Epidermal melanocyte (primary cell): ENCODE measurements around the gene ARHGDIB.

ENCODE experiments used
- DNase-seq: peaks from one replicate; pipeline ENCODE4 v3.0.0; 2011; ENCODE audit warnings: low spot score; ENCODE audit not compliant: insufficient read length

The ARHGDIB gene

DNA sequence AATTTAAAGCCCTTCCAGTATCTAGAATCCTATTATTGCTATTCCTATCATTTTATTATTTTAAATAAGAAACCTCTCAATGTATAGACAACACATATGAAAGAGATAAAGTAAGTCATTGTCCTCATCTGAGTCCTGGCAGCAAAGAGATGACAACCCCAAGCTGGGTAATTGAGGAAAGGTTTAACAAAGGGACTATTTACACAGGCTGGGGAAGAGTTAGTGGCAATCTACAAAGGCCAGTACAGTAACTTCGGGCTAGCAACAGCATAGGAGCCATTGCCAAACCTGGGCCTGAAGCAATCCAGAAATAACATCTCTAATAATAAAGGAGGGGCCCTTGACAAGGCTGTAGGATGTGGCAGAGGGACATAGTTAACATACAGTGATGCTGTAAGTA is 22.6 kb upstream of the ARHGDIB start:
- no peak for DNase-seq

DNA sequence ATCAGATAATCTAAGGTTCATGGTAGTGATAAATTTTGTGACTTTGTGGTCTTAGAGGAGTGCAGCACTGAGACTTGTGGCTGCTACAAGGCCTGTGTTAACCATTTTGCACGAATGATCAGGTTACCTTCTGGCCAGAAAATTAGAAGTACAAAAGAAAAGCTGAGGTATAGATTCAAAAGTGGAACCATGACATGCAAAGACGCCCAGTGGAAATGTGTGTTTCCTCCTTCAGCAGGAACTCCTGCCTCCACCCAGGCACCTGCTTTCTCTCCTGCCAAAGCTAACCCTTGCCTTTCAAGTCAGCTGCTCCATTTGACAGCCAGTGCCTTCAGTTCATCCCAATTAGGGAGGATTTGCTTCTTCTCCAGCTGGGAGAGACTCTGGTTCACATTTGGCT is 21.6 kb upstream of the ARHGDIB start:
- DNase-seq = no peak

DNA sequence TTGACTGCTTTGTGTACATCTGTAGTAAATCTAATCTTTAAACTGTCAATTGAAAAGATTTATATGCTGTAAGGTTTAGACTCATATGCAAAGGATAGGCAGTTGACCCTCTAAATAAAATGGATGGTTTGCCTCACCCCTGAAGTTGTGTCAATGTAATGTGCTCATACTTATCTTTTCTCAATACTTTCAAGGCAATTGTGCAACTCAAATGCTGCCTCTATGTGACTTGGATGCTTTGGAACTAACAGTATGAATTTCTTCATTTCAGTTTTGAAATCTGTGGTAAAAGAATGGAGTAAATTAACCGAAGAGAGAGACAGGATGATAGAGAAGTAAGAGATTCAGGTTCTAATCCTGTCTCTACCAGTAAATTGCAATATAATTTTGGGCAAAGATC is 21.2 kb upstream of the ARHGDIB start:
- DNase-seq = no peak

DNA sequence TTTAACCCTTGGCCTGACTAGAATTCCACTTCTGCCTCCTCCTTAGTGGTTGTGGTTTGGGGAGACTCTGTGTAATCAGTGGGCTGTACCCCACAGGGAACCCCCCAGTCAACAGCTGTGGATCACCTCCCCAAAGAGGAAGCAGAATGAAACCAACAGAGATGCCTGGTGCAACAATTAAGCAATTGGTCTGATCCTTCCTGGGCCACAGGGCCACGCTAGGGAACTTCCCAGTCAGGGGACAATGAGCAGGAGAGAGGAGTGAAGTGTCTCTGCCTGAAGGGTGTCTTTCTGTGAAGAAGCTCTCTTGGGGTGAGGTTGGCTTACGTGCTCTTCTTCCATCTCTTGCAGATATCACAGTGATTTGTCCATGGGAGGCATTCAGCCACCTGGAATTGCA is 19.6 kb upstream of the ARHGDIB start:
- no peak for DNase-seq

DNA sequence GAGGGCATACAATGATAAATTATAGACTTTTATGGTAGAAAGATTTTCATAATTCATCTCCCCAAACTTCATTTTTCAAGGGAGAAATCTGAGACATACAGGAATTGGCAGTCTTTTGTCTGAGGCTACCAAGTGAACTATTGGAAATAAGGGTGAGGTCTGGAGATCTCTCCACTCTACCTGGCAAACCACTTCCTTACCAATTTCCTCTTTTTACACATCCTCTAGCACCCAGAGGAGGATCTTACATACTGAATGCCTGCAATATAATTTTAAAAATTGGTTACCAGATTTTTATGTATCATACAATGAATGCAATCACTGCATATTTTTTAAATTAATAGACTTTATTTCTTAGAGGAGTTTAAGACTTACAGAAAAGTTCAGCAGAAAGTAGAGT is 18.1 kb upstream of the ARHGDIB start:
- no peak for DNase-seq

DNA sequence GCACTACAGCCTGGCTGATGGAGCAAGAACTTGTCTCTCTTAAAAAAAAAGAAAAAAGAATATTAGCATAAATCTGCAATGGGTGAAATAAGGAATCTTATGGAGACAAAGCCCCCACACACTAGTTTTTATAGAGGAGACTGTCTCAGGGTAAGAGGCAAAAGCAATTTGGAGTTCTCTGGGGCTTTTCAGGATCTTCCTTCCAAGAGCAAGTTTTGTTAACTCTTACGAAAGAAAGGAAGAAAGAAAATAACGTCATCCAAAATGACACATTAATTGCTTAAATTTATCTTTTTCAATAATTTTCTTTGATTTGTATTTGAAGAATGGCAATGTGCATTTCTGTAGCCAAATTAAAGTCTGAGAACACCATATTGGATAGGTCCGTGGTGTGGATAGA is 15.3 kb upstream of the ARHGDIB start:
- DNase-seq = no peak

DNA sequence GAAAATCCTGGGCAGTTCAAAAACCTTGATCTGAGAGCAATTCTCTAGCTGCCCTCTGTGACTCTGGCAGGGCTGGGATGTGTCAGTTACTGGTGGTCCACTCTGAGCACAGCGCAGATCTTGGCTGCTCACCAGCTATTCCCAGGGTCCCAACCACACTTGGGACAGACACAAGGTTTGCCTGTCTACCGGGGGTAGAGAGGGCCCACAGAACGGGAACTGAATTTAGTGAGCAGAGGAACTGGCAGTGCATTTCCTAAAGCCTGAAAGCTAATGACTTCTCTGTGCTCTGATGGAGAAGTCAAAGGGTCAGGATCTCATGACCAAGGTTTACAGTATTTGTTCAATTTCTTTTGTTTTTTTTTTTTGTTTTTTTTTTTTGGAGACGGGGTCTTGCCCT is 14.1 kb upstream of the ARHGDIB start:
- DNase-seq = no peak

DNA sequence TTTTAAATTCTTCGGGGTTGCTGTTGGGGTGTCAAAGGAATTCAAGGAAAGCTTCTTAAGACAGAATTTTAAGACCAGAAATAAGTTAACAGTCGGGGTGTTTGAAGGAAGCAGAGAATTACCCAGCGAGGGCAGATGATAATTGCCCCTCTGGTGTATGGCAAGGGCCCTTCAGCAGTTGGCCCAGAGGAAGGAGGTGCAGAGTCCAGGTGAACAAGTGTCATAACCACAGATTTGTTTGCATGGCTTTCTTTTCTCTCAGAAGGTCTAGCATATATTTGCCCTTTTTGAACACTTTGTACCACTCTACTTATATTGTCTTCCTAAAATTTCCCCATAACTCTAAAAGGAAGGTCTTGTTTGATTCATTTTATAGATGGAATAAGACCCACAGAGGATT is 13.2 kb upstream of the ARHGDIB start:
- no peak for DNase-seq

DNA sequence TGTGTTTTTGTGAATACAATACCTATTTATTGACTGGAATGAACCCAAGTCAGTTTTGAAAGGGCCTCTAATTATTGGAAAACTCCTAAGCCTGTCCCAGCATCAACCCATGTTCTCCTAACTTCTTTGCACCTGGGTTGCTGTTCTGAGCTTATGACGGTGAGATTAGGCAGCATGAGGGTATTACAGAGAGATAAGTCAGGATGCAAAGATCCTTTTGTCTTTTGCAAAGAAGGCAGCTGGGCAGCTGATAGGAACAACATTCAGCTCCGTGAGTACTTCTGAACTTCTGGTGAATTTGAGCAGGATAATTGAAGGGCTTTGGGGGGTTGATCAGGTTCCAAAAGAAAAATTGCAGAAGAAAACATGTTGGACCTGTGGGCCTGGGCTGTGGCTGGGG is 11.4 kb upstream of the ARHGDIB start, which contains the start of gene PDE6H:
TSS of gene PDE6H (plus strand) at position 227 of the 400 bp plus-strand sequence. CDS start 4,971 bp downstream, outside the sequence.
- no peak for DNase-seq

DNA sequence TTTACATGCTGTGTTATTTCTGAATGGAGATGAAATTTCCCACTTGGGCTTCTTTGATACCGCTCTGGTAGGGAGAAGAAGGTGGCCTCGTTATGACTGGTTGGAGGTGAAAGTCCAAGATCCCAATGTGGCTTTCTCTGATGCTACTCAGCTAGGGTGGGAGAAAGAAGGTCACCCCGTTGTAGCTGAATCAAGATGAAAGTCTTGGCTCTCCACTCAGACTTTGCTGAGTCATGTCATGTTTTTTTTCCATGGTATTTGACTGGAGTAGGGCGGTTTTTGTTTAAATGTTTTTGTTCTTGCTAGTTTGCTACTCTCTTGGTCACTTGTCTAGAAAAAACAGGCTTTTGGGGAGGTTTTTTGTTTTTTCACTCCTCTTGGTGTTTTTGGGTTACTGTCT is 9.1 kb upstream of the ARHGDIB start:
- no peak for DNase-seq

DNA sequence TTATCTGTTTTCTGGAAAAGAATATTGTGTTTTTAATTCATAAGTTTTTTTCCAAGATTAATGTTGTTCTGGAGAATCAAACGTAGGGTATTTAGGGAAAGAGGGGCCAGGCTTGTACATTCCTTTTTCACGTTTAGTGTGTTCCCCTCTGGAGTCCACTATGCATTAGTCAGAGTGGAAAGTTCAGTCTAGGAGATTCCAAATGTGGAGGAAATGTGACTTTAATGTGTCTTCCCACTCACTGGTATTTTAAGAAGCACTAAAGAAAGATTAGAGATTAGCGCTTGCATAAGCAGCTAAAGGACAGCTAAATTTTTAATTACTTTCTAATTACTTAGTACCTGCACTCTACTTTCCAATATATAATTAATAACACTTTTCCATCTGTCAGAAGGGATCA is 7.1 kb upstream of the ARHGDIB start:
- DNase-seq = no peak

DNA sequence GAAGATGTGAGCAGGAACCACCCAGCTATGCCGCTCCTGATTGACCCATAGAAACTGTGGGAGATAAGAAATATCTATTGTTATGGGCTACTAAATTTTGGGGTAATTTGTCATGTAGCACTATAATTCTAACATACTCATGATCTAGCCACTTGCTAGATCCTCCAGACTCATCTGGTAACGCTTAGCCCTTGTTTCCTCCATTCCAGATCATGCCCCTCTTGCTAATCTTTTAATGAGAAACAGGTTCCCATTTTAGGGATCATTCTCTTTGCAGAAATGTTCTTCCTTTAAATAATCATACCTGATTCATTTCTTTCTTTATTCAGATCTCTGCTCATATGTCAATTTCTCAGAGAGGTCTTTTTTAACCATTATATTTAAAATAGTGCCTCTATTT is 3.8 kb upstream of the ARHGDIB start:
- DNase-seq = no peak

DNA sequence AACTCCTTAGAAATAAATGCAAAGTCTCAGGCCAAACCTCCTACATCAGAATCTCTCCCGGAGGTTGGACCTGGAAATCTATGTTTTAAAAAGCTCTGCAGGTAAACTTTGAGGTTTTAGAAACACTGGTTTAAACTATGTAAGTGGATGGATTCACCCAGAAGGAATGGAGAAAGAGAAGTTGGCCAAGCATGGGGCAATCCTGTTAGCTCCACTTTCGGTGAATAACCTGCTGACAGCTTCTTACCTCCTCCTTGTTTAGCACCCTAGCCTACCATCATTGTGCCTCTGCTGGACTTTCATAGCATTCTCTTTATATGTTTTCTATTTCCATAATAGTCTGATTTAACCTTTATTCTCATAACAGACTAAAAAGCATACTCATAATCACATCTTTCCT is 3.0 kb upstream of the ARHGDIB start:
- no peak for DNase-seq

DNA sequence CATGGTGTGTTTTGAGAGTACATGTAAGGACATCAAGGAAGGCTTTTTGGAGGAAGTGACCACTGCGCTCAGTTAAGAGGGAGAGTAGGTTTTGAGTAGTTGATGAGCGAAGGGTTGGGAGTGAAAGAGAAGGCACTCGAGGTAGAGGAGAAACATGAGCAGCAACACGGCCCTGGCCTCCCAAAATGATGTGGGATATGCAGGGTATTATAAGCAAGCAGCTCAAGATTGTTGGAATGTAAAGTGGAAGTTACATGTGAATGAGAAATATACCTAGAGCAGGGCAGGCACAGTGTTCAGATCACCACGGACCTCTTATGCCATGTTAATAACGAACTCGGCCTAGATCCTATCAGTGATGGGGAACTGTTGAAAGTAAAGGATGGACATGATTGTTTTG is 2.1 kb upstream of the ARHGDIB start:
- DNase-seq = no peak

DNA sequence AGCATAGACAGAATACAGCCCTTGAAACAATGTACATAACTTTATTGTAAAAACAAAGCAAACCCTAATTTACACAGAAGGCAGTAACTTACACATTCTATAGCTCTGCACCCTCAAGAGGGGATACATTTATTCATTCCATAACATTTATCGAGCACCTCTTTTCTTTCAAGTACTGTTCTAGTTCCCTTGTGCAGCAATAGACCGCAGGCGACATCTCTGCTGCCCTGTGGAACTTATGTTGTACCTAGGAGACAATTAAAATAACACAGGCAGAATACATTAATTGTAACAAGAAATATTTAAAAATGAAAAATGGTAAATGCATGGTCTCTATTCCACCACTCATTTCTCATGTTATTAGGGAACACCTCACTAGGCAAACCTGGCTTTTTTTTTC is 1.4 kb upstream of the ARHGDIB start:
- no peak for DNase-seq

DNA sequence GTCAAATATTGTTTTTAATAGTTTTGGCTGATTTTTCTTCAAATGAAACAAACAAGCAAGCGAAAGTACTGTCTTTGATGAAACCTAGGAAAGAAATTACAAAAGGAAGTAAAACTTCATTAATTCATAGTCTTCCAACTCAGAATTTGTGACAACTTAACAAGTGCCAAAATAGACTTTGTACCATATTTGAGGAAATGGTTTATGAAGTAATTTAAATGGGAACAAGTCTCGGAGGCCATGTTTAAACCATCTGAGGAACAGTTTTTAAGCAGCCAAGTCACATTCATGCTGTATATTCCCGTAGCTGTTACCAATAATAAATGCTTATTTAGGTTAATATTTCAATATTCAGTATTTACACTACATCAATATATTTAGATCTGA is 745 bp upstream of the ARHGDIB start:
- DNase-seq = no peak

DNA sequence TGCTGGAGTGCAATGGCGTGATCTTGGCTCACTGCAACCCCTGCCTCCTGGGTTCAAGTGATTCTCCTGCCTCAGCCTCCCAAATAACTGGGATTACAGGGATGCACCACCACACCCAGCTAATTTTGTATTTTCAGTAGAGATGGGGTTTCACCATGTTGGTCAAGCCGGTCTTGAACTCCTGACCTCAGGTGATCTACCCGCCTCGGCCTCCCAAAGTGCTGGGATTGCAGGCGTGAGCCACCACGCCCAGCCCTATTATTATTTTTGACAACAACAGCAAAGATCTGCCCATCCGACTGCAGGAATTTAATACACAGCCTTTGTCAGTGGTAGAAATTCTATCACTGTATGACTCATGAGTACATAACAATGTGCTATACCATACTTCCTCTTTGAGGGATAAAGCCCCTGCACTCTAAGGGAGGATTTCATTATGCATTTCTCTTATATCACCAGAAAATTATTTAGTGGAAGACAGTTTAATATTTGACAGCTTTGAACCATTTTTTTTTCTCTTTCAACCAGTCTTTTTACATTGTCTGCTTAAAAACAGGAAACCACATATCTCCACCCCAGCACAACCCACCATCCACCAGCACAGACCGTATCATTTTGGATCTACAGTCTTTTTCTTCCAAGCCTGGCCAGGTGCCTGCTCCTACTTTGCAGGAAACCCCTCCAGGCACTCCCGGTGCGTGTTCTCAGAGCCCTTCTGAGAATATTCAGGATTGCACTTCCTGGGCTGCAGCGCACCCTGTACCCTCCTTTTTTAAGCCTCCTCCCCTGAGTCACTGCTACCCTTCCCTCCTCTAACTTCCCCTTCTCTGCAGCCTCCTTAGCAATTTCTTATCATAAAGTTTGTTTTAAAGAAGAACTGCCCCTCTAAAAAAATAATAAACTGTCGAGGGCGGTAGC is 594 bp downstream of the ARHGDIB start:
- DNase-seq = no peak

DNA sequence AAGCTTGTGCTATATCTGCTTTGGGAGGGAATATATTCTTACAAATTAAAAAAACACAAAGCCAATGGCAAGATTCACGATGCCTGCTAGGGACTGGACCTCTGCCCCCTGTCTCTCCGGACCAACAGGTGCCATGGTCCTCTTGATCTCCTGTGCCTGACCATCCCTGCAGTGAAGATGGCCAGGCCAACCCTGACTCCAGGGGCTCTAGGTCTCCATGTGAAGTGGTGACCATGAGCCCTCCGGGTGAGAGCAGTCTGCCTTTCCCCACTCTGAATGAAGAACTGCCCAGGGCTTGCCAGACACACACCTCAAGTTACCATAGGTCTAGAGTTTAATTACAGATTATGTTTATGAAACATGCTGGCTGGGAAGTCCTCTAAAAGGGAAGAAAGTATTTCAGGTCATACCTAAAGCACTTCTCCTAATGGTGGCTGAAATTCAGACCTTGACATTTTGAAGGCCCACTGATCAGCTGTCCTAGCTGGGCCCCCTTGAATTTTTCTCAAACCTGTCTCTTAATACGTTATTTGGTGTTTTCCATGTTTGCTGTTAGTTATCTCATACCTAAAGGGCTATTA is 1.4 kb downstream of the ARHGDIB start:
- no peak for DNase-seq

DNA sequence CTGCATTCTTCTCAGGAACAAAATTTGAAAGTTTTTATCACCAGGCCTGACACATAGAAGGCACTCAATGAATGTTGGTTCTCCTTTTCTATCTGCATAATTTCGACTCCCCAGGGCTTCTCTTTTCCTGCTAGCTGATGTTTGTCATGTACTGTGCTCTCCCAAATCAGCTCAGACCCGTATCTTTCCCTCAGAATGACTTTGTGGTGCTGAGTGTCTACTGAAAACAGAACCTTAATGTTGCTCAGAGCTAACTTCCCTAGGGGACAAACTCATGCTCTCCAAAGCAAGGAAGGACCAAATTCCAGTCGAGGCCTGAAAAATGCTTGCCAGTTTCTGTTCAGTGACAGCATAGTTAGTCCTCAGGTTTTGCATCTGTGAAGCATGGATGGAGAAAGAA is 1.9 kb downstream of the ARHGDIB start:
- no peak for DNase-seq

DNA sequence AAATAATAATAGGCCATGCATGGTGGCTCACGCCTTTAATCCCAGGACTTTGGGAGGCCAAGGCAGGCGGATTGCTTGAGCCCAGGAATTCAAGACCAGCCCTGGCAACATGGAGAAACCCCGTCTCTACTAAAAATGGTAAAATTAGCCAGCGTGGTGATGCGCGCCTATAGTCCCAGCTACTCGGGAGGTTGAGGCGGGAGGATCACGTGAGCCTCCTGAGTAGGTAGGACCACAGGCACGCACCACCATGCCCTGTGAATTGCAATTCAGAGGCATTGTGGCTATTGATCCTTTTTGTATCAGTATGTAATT is 2.3 kb downstream of the ARHGDIB start:
- no peak for DNase-seq

DNA sequence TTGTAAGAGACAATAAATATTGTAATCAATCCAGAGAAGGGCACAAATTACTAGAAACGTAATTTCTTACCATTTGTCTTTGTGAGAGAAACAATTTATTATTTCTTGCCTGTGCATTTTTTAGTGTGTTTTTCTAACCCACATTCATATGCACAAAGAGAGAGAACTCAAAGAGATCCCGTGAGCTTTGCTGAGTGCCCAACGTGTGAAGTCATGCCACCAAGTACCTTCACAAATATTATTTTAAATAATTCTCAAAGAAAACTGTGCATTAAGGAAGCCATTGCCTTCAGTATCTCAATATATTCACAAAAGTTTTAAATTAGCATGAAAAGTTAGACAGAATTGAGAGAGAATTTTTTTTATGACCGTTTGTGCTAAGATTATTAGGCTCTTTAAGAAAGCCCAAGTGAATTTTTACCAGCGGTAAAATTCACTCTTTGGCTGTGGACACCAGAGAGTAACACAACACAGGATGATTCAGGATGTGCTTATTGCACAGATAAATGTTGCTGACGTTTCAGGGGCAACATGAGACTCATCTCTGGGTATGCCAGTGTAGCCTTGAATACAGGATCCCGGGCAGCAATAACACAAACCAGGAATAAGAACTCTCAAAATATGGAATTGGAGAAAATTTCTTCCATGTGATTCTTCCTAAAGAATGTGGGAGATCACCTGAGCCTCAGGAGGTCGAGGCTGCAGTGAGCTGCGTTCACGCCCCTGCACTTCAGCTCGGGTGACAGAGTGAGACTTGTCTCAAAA is 2.9 kb downstream of the ARHGDIB start:
- no peak for DNase-seq

DNA sequence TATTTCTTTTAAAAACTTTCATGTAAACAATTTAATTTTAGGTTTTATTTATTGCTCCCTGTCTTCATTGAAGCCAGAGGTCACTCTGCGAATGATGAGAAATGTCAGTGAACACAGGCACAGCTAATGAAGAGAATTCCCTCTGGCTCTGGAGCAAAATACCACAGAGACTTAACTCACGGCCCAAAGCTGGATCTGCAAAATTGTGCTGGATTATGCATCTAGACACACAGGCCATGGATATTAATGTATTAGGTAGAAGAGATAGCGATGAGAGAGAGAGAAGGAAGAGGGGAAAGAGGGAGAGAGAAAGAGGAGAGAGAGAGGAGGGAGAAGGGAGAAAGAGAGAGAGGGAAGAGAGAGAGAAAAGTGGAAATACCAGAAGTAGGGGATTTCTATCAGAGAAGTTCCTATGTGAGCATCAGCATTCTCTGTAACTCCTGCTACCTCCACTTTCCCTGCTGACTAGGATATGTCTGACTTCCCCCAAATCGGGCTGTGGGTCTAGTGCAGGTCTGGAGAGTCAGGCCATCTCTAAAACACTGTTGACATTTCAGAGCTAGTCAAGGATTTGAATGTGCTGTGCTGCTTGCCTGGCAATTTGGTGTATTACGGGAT is 3.7 kb downstream of the ARHGDIB start:
- no peak for DNase-seq
